HCT116 (cell line): ENCODE results near the gene RPL11.

ENCODE experiments used
- EZH2 ChIP-seq: fragments of 200-600 bp; sonication (generic); IDR thresholded peaks from 2 replicates; pipeline ENCODE4 v1.6.1; 2017; ENCODE audit warnings: antibody characterized with exemption, mixed run types
- JUND ChIP-seq: IDR thresholded peaks from 2 replicates; pipeline ENCODE4 v1.6.1; 2012
- POLR2A ChIP-seq: IDR thresholded peaks from 2 replicates; pipeline ENCODE4 v1.7.0; 2011; ENCODE audit warnings: borderline replicate concordance; ENCODE audit not compliant: insufficient read depth, insufficient read length; ENCODE audit errors: extremely low read depth
- TF ChIP-seq, protein P1 (sequence below): IDR thresholded peaks from 2 replicates; pipeline ENCODE4 v1.6.1; 2011; ENCODE audit warnings: mild to moderate bottlenecking, low read length, moderate library complexity; ENCODE audit not compliant: insufficient replicate concordance; ENCODE audit errors: extremely low read depth
- TF ChIP-seq, protein P2 (sequence below), 3 experiments: fragments of 200-600 bp in 1 of 3; sonication (generic) in 1 of 3; IDR thresholded peaks in 2 of 3; conservative IDR thresholded peaks in 1 of 3; 2 replicates each; pipeline ENCODE4 v1.5.1; 2012 to 2017; ENCODE audit warnings: low read depth in 2 of 3, low read length in 2 of 3, antibody characterized with exemption in 1 of 3, borderline replicate concordance in 1 of 3, control low read depth in 1 of 3, mild to moderate bottlenecking in 1 of 3, mixed read lengths in 1 of 3, mixed run types in 1 of 3, moderate library complexity in 1 of 3; ENCODE audit not compliant: insufficient read depth in 1 of 3

DNA sequence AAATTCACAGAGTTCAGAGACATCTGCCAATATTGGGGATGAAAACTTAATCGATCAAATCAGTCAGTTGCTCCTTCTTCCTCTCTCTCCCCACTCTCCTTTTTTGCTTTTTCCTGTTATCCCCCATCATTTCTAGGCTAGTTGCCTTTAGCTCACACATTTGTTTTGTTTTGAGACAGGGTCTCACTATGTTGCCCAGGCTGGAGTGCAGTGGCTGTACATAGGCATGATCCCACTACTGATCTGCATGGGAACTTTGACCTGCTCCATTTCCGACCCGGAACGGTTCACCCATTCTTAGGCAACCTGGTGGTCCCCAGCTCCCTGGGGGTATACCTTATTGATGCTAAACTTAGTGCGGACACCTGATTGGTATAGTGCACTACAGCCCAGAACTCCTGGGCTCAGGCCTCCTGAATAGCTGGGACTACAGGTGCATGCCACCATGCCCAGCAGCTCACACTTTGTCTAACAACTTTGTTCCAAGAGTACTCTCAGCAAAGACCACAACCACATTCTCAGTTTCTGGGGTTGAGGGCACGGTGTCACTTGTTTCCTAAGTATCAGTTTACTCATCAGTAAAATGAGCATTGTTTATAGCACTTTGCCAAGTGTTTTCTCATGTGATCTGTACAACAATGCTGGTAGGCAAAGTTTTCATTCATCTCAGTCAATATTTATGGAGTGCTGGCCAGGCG, 45.0 kb downstream of the RPL11 start:
- TF ChIP-seq EZH2: no peak
- no peak for TF ChIP-seq POLR2A
- TF ChIP-seq, protein P1, sequence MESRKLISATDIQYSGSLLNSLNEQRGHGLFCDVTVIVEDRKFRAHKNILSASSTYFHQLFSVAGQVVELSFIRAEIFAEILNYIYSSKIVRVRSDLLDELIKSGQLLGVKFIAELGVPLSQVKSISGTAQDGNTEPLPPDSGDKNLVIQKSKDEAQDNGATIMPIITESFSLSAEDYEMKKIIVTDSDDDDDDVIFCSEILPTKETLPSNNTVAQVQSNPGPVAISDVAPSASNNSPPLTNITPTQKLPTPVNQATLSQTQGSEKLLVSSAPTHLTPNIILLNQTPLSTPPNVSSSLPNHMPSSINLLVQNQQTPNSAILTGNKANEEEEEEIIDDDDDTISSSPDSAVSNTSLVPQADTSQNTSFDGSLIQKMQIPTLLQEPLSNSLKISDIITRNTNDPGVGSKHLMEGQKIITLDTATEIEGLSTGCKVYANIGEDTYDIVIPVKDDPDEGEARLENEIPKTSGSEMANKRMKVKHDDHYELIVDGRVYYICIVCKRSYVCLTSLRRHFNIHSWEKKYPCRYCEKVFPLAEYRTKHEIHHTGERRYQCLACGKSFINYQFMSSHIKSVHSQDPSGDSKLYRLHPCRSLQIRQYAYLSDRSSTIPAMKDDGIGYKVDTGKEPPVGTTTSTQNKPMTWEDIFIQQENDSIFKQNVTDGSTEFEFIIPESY: no peak
- TF ChIP-seq, protein P2, sequence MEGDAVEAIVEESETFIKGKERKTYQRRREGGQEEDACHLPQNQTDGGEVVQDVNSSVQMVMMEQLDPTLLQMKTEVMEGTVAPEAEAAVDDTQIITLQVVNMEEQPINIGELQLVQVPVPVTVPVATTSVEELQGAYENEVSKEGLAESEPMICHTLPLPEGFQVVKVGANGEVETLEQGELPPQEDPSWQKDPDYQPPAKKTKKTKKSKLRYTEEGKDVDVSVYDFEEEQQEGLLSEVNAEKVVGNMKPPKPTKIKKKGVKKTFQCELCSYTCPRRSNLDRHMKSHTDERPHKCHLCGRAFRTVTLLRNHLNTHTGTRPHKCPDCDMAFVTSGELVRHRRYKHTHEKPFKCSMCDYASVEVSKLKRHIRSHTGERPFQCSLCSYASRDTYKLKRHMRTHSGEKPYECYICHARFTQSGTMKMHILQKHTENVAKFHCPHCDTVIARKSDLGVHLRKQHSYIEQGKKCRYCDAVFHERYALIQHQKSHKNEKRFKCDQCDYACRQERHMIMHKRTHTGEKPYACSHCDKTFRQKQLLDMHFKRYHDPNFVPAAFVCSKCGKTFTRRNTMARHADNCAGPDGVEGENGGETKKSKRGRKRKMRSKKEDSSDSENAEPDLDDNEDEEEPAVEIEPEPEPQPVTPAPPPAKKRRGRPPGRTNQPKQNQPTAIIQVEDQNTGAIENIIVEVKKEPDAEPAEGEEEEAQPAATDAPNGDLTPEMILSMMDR (IDR thresholded peaks at IDR 0.05 in 2 of 3, conservative IDR thresholded peaks at IDR 0.05 in 1 of 3; ENCODE audit: borderline replicate concordance in 1 of 3, insufficient read depth in 1 of 3, low read depth in 2 of 3, low read length in 2 of 3): no peak
- TF ChIP-seq JUND: no peak
